Naive B cell (primary cell): ENCODE measurements around the gene CPNE4. TPM values are rescaled to one million over a fixed set of nuclear protein-coding genes. Genes with fewer than 3 reads are reported as not detected.

Experiments
- ATAC-seq, 2 donors: fragments of 150-1000 bp; cut with Tn5 transposase; 2 replicates each; pipeline ENCODE4 v1.10.0; 2021; ENCODE audit warnings: low read depth in 2 of 2, mild to moderate bottlenecking in 2 of 2, moderate library complexity in 2 of 2
- DNase-seq: peaks from one replicate; pipeline ENCODE4 v3.0.0; 2022
- H3K27ac Mint-ChIP-seq, 6 donors: one replicate each; pipeline ENCODE4 v1.8.0; 2020 to 2022; ENCODE audit warnings: mild to moderate bottlenecking in 6 of 6, mixed read lengths in 6 of 6, moderate library complexity in 5 of 6, inconsistent platforms in 2 of 6
- H3K27me3 Mint-ChIP-seq, 3 donors: one replicate each; pipeline ENCODE4 v1.8.0; 2021 to 2022; ENCODE audit warnings: mixed read lengths in 3 of 3, mild to moderate bottlenecking in 1 of 3
- H3K36me3 Mint-ChIP-seq, 2 donors: one replicate each; pipeline ENCODE4 v1.8.0; 2020 to 2022; ENCODE audit warnings: mixed read lengths in 2 of 2, inconsistent platforms in 1 of 2, mild to moderate bottlenecking in 1 of 2
- H3K4me1 Mint-ChIP-seq, 3 donors: one replicate each; pipeline ENCODE4 v1.8.0; 2020 to 2022; ENCODE audit warnings: mixed read lengths in 3 of 3, inconsistent platforms in 1 of 3, mild to moderate bottlenecking in 1 of 3, moderate library complexity in 1 of 3
- H3K4me3 Mint-ChIP-seq, 8 donors: one replicate each; pipeline ENCODE4 v1.8.0; 2020 to 2022; ENCODE audit warnings: mild to moderate bottlenecking in 8 of 8, mixed read lengths in 8 of 8, moderate library complexity in 8 of 8, inconsistent platforms in 2 of 8
- H3K9me3 Mint-ChIP-seq, 7 donors: one replicate each; pipeline ENCODE4 v1.8.0; 2020 to 2022; ENCODE audit warnings: mixed read lengths in 7 of 7, mild to moderate bottlenecking in 5 of 7, inconsistent platforms in 2 of 7, moderate library complexity in 1 of 7
- polyA plus RNA-seq, 6 donors: library from polyadenylated mRNA; unstranded; fragments of 300-500 nt; fragmentation: Illumina TruSeq; gene quantifications; one replicate each; pipeline ENCODE4 v1.2.3, GENCODE V29; 2021; ENCODE audit warnings: low read depth in 6 of 6

CPNE4 gene
- polyA plus RNA-seq, 6 donors from 2014 or later: not detected

- Mint-ChIP-seq H3K36me3 (no peaks in the 10 kb centered on the region), H3K27me3 (peaks cover 12 to 24% (median 14%) of the 10 kb centered on the region in 3 donors), H3K27ac (no peak overlapping the region), H3K4me3 (no peak overlapping the region), H3K4me1 (no peaks in the 10 kb centered on the region), H3K9me3 (peaks cover 0 to 3% (median 0%) of the 10 kb centered on the region in 7 donors)
- DNase-seq (no peak), ATAC-seq (no peak)
Measured at GRCh38 chr3:131619821-131620220, 415.0 kb downstream of the CPNE4 start.

- H3K4me1 Mint-ChIP-seq: no peaks in the 10 kb centered on the region
- no peak for ATAC-seq
- no peak overlapping the region for H3K4me3 Mint-ChIP-seq
- H3K27ac Mint-ChIP-seq: no peak overlapping the region
- peaks cover 0 to 3% (median 0%) of the 10 kb centered on the region in 7 donors for H3K9me3 Mint-ChIP-seq
- H3K27me3 Mint-ChIP-seq: peaks cover 20% of the 10 kb centered on the region in 3 donors
- DNase-seq: no peak
- no peaks in the 10 kb centered on the region for H3K36me3 Mint-ChIP-seq
Measured at GRCh38 chr3:131616719-131617118, 418.1 kb downstream of the CPNE4 start.

GRCh38 chr3:131612745-131613144 is 422.1 kb downstream of the CPNE4 start:
- H3K36me3 Mint-ChIP-seq: no peaks in the 10 kb centered on the region
- DNase-seq (no peak), ATAC-seq (no peak)
- peaks cover 9 to 20% (median 13%) of the 10 kb centered on the region in 3 donors for H3K27me3 Mint-ChIP-seq
- no peaks in the 10 kb centered on the region for H3K4me1 Mint-ChIP-seq
- H3K4me3 Mint-ChIP-seq: no peak overlapping the region
- H3K9me3 Mint-ChIP-seq: peaks cover 0 to 4% (median 0%) of the 10 kb centered on the region in 7 donors
- H3K27ac Mint-ChIP-seq: no peak overlapping the region

GRCh38 chr3:131610174-131610573 is 424.6 kb downstream of the CPNE4 start:
- no peaks in the 10 kb centered on the region for H3K36me3 Mint-ChIP-seq

GRCh38 chr3:131608741-131609140 is 426.1 kb downstream of the CPNE4 start:
- no peak for DNase-seq
- Mint-ChIP-seq H3K4me3 (no peak overlapping the region), H3K4me1 (no peaks in the 10 kb centered on the region), H3K9me3 (peaks cover 0 to 4% (median 0%) of the 10 kb centered on the region in 7 donors), H3K27me3 (peaks cover 0 to 23% (median 15%) of the 10 kb centered on the region in 3 donors), H3K27ac (no peak overlapping the region), H3K36me3 (no peaks in the 10 kb centered on the region)
- ATAC-seq: no peak

More at GRCh38 chr3:131610174-131610573, 424.6 kb downstream of the CPNE4 start:
- Mint-ChIP-seq H3K4me1 (no peaks in the 10 kb centered on the region), H3K27ac (no peak overlapping the region), H3K4me3 (no peak overlapping the region), H3K27me3 (peaks cover 6 to 18% (median 14%) of the 10 kb centered on the region in 3 donors), H3K9me3 (peaks cover 0 to 4% (median 0%) of the 10 kb centered on the region in 7 donors)
- DNase-seq: no peak
- no peak for ATAC-seq

GRCh38 chr3:131608296-131608695 is 426.5 kb downstream of the CPNE4 start:
- no peaks in the 10 kb centered on the region for H3K36me3 Mint-ChIP-seq
- no peaks in the 10 kb centered on the region for H3K4me1 Mint-ChIP-seq
- no peak for ATAC-seq
- peaks cover 0 to 24% (median 15%) of the 10 kb centered on the region in 3 donors for H3K27me3 Mint-ChIP-seq
- peaks cover 0 to 4% (median 0%) of the 10 kb centered on the region in 7 donors for H3K9me3 Mint-ChIP-seq
- DNase-seq: no peak
- H3K4me3 Mint-ChIP-seq: no peak overlapping the region
- no peak overlapping the region for H3K27ac Mint-ChIP-seq

- Mint-ChIP-seq H3K4me3 (no peak overlapping the region), H3K27me3 (peaks cover 0 to 32% (median 8%) of the 10 kb centered on the region in 3 donors), H3K9me3 (peaks cover 0 to 3% (median 0%) of the 10 kb centered on the region in 7 donors), H3K36me3 (no peaks in the 10 kb centered on the region), H3K4me1 (no peaks in the 10 kb centered on the region), H3K27ac (no peak overlapping the region)
- DNase-seq: no peak
- no peak for ATAC-seq
Measured at GRCh38 chr3:131605916-131606315, 428.9 kb downstream of the CPNE4 start.

GRCh38 chr3:131602011-131602779 is 432.6 kb downstream of the CPNE4 start:
- Mint-ChIP-seq H3K36me3 (no peaks in the 10 kb centered on the region), H3K27ac (no peak overlapping the region)
- no peak for ATAC-seq

GRCh38 chr3:131597816-131598215 is 437.0 kb downstream of the CPNE4 start:
- Mint-ChIP-seq H3K27me3 (peaks cover 0 to 26% (median 0%) of the 10 kb centered on the region in 3 donors), H3K4me1 (no peaks in the 10 kb centered on the region), H3K27ac (no peak overlapping the region), H3K9me3 (peaks cover 0 to 4% (median 0%) of the 10 kb centered on the region in 7 donors), H3K4me3 (no peak overlapping the region), H3K36me3 (no peaks in the 10 kb centered on the region)
- no peak for DNase-seq
- no peak for ATAC-seq

More at GRCh38 chr3:131602011-131602779, 432.6 kb downstream of the CPNE4 start:
- Mint-ChIP-seq H3K27me3 (peaks cover 0 to 26% (median 8%) of the 10 kb centered on the region in 3 donors), H3K4me1 (no peaks in the 10 kb centered on the region), H3K4me3 (no peak overlapping the region), H3K9me3 (peaks cover 0 to 3% (median 0%) of the 10 kb centered on the region in 7 donors)
- DNase-seq: no peak

- no peak for DNase-seq
- no peak overlapping the region for H3K4me3 Mint-ChIP-seq
- no peak overlapping the region for H3K27ac Mint-ChIP-seq
Measured at GRCh38 chr3:131596884-131597283, 437.9 kb downstream of the CPNE4 start.

GRCh38 chr3:131591394-131592014 is 443.3 kb downstream of the CPNE4 start:
- ATAC-seq: no peak
- Mint-ChIP-seq H3K36me3 (no peaks in the 10 kb centered on the region), H3K27ac (no peak overlapping the region), H3K9me3 (peaks cover 0 to 4% (median 0%) of the 10 kb centered on the region in 7 donors), H3K4me1 (no peaks in the 10 kb centered on the region), H3K27me3 (peaks cover 0 to 19% (median 11%) of the 10 kb centered on the region in 3 donors), H3K4me3 (no peak overlapping the region)
- DNase-seq: no peak

More at GRCh38 chr3:131596884-131597283, 437.9 kb downstream of the CPNE4 start:
- peaks cover 0 to 21% (median 0%) of the 10 kb centered on the region in 3 donors for H3K27me3 Mint-ChIP-seq
- H3K9me3 Mint-ChIP-seq: peaks cover 0 to 4% (median 0%) of the 10 kb centered on the region in 7 donors
- no peaks in the 10 kb centered on the region for H3K36me3 Mint-ChIP-seq
- ATAC-seq: no peak
- H3K4me1 Mint-ChIP-seq: no peaks in the 10 kb centered on the region

- no peak for DNase-seq
- H3K9me3 Mint-ChIP-seq: peaks cover 0 to 3% (median 0%) of the 10 kb centered on the region in 7 donors
- no peak for ATAC-seq
- peaks cover 0 to 19% (median 5%) of the 10 kb centered on the region in 3 donors for H3K27me3 Mint-ChIP-seq
- no peak overlapping the region for H3K27ac Mint-ChIP-seq
- H3K36me3 Mint-ChIP-seq: no peaks in the 10 kb centered on the region
- H3K4me1 Mint-ChIP-seq: no peaks in the 10 kb centered on the region
- no peak overlapping the region for H3K4me3 Mint-ChIP-seq
Measured at GRCh38 chr3:131586277-131586676, 448.5 kb downstream of the CPNE4 start.

GRCh38 chr3:131582438-131582837 is 452.4 kb downstream of the CPNE4 start:
- H3K36me3 Mint-ChIP-seq: no peaks in the 10 kb centered on the region
- no peaks in the 10 kb centered on the region for H3K4me1 Mint-ChIP-seq
- no peaks in the 10 kb centered on the region for H3K27me3 Mint-ChIP-seq
- peaks cover 0 to 3% (median 0%) of the 10 kb centered on the region in 7 donors for H3K9me3 Mint-ChIP-seq
- no peak overlapping the region for H3K4me3 Mint-ChIP-seq
- no peak for ATAC-seq
- no peak for DNase-seq
- no peak overlapping the region for H3K27ac Mint-ChIP-seq

GRCh38 chr3:131568460-131568859 is 466.4 kb downstream of the CPNE4 start:
- Mint-ChIP-seq H3K27me3 (peaks cover 16 to 34% (median 24%) of the 10 kb centered on the region in 3 donors), H3K4me3 (no peak overlapping the region), H3K4me1 (no peaks in the 10 kb centered on the region), H3K36me3 (no peaks in the 10 kb centered on the region), H3K9me3 (peaks cover 0 to 4% (median 0%) of the 10 kb centered on the region in 7 donors), H3K27ac (no peak overlapping the region)
- ATAC-seq: no peak
- DNase-seq: no peak
